AG09319 (cell line): ENCODE results near the gene ABRACL.
A peak's percentile ranks its signal among the peaks of the same experiment; 100 is the strongest.

ENCODE experiments used
- DNase-seq: peaks from one replicate; pipeline ENCODE4 v3.0.0-alpha.2; 2010; ENCODE audit warnings: low read depth; ENCODE audit errors: extremely low read depth
- TF ChIP-seq, protein P1 (sequence below): IDR thresholded peaks from 2 replicates; pipeline ENCODE4 v1.5.1; 2011; ENCODE audit warnings: low read depth, mild to moderate bottlenecking, inconsistent platforms, low read length, moderate library complexity

ABRACL gene

DNA sequence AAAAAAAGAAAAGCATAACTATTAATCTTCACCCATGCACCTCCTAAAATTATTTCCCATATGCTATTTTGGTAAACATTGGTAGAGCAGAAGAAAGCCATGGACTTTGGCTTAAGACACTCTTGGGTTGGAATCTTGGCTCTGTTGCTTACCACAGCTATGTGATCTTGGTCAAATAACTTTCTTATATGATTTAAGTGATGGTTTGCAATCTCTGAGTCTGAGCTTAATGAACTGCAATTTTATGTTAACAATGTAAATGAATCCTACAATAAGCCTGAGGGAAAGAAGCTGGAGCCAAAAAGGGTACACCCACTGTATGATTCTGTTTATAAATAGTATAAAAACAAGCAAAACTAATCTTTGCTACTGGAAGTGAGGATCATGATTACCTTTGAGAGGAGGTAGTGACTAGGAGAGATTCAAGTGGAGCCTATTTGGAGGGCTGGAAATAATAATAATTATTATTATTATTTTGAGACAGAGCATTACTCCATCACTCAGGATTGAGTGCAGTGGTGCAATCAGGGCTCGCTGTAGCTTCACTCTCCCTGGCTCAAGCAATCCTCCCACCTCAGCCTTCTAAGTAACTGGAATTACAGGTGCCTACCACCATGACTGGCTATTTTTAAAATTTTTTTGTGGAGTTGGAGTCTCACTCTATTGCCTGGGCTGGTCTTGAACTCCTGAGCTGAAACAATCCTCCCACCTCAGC, 34.5 kb downstream of the ABRACL start:
- peak; percentile 74 for DNase-seq
- TF ChIP-seq, protein P1, sequence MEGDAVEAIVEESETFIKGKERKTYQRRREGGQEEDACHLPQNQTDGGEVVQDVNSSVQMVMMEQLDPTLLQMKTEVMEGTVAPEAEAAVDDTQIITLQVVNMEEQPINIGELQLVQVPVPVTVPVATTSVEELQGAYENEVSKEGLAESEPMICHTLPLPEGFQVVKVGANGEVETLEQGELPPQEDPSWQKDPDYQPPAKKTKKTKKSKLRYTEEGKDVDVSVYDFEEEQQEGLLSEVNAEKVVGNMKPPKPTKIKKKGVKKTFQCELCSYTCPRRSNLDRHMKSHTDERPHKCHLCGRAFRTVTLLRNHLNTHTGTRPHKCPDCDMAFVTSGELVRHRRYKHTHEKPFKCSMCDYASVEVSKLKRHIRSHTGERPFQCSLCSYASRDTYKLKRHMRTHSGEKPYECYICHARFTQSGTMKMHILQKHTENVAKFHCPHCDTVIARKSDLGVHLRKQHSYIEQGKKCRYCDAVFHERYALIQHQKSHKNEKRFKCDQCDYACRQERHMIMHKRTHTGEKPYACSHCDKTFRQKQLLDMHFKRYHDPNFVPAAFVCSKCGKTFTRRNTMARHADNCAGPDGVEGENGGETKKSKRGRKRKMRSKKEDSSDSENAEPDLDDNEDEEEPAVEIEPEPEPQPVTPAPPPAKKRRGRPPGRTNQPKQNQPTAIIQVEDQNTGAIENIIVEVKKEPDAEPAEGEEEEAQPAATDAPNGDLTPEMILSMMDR, result no peak

DNA sequence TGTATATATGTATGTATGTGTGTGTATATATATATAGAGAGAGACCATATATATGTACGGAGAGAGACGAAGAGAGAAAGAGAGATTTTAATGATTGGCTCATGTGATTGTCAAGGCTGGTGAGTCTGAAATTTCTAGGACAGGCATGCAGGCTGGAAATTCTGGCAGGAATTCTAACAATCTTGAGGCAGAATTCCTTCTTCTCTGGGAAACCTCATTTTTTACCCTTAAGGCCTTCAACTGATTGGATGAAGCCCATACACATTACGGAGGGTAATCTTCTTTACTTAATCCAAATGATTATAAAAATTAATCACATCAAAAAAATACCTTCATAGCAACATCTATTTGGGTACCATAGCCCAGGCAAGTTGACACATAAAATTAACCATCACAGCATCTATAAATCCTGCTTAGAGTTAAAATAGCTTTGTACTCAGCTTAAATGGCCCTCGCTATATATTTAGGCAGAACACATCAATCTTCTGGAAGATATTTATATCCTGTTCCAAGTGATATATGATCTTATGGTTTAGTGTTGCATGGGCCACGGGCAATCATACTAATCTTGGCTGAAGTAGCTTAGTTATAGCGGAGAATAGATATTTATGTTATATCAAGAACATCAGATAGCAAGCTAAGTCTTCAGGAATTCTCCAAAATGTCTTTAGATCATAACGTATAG, 36.6 kb downstream of the ABRACL start:
- TF ChIP-seq, protein P1, result no peak
- no peak for DNase-seq

DNA sequence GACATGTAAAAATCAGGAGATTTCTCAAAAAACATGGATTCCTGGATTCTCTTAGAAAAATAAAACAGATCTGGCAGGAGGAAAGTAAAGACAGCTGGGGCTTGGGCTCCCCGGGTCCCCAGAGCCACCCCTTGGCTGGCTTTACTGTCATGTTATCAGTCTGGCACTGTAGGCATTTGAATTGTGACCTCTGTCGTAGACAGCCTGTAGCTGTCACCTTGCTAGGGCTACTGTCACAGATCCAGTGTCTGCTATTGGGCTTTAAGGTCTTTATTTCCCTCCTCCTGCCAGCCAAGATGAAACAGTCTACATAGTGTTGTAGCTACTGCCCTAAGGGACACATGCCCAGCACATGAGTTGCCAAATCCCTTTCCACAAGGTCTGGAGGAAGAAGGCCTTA, 37.5 kb downstream of the ABRACL start:
- DNase-seq, result no peak
- TF ChIP-seq, protein P1, result no peak

DNA sequence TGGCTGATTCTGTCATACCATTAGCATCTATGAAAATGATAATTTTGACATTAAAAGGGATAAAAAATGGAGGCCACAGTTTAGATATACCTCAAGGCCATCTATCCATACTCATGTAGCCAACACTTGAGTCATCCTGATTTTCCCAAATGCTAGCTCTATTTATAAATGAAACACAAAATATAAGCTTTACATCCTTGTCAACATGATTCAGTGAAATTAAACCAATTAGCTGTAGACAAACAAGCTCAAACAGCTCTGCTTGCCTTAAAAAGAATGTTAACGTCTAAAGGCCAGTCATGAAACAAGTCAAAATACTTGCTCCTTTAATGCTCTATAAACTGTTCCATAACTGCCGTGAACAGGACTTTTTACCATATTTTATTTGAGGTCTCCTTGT, 40.3 kb downstream of the ABRACL start:
- TF ChIP-seq, protein P1, result no peak
- no peak for DNase-seq

DNA sequence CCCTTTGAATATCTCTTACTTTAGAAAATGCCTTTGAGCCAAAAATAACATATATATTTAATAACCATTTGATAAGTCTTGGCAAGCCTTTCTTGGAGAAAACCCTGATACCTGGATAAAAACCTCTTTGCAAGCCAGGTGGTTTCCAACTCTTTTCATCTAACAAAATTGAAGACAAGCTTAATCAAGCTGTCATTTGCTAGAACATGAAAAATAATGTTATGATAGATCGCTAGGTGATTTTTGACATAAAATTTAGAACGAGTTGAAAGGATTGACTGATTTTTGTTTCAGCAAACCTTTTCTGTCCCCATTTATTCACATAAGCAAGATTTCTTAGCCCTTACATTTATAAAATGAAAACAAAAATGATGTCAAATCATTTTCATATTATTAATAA, 44.6 kb downstream of the ABRACL start:
- TF ChIP-seq, protein P1, result no peak
- DNase-seq, result no peak

DNA sequence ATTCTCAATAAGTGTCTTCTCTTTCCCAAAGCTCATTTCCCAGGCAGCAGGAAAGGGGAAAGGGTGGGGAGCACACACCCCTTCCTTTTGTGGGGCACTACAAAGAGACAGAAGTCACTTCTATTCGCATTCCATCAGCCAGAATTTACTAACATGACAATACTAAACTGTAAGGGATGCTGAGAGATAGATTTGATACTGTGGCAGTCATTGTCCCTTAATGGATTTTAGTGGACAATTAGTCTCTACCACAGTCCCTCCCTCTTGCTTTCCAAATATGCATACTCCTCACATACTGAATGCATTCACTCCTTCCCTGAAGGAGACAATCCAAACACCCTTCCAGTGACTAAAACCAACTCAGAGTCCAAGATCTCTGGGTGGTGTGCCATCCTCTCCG, 50.5 kb downstream of the ABRACL start:
- TF ChIP-seq, protein P1, result no peak

DNA sequence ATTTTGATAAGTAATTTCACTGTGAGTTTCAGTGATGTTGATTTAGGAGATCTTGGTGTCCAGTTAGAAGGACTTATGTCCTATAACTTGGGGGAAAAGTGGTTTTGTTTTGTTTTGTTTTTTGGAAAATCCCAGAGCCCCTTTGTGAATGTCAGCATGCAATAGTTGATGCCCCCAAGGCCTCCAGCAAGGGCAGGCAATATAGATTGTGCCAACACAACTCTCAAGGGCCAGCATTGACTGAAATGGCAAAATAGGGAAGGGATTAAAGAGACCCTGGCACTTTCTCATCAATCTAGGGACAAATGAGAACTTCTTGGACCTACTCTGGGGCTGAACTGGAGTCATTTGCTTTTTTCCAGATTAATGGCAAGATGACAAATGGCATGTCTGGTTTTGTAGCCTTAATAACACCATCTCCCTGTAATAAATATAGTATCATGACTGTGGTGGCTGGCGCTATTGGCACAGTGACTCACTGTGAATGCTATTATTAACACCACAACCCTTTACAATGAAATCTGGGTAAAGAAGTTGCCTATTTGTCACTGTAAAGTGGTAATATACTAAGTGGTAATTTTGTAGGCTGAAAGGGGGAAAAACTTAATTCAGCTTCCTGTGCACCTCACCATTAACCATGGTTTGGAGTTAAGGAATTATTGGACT, 51.8 kb downstream of the ABRACL start:
- TF ChIP-seq, protein P1, result no peak

More for the DNA sequence above, 50.5 kb downstream of the ABRACL start:
- no peak for DNase-seq

More for the DNA sequence above, 51.8 kb downstream of the ABRACL start:
- no peak for DNase-seq
